GM12878 (cell line): ENCODE results near the gene SCLY. TPM values are rescaled to one million over a fixed set of nuclear protein-coding genes. Genes with fewer than 3 reads are reported as not detected.

Source experiments
- ATAC-seq: fragments of 200-7000 bp; cut with Tn5 transposase; 3 replicates; pipeline ENCODE4 v1.9.1; 2020; ENCODE audit warnings: mild to moderate bottlenecking, moderate library complexity
- BruUV-seq: library from RNA; stranded (reverse); fragments of 400-500 nt; replicated peaks from 2 replicates; lab custom pipeline; 2021; lab: Mats Ljungman, UMichigan
- CTCF ChIA-PET: fragments of 300-600 bp; sonication (Branson Sonifier 250); formaldehyde crosslinking; extraction: SDS; loops from one replicate; lab custom pipeline; 2021; ENCODE audit warnings: inconsistent platforms; lab: Yijun Ruan, JAX
- POLR2A ChIA-PET: fragments of 350-600 bp; formaldehyde crosslinking; extraction: SDS; loops from one replicate; lab custom pipeline; 2021; ENCODE audit warnings: inconsistent platforms; lab: Charles Lee
- RAD21 ChIA-PET: fragments of 300-600 bp; sonication (Branson Sonifier 250); formaldehyde crosslinking; loops from one replicate; lab custom pipeline; 2023; ENCODE audit warnings: antibody characterized with exemption; ENCODE audit not compliant: unreplicated experiment; lab: Charles Lee
- SMC1A ChIA-PET: fragments of 300-600 bp; sonication (Branson Sonifier 250); formaldehyde crosslinking; loops from one replicate; lab custom pipeline; 2023; ENCODE audit not compliant: unreplicated experiment, uncharacterized antibody; lab: Charles Lee
- DNase-seq: peaks from one replicate; pipeline ENCODE4 v3.0.0-alpha.2; 2011; ENCODE audit warnings: low read depth, low spot score
- FAIRE-seq: peaks from 3 replicates; lab custom pipeline; 2011; peaks lifted over from hg19 to GRCh38; lab: Jason Lieb, UNC
- H2AFZ ChIP-seq: 2 replicates; pipeline ENCODE4 v1.6.0; 2011; ENCODE audit warnings: low read depth, low read length, control low read depth; ENCODE audit not compliant: control insufficient read depth
- H3K27ac ChIP-seq: 2 replicates; pipeline ENCODE4 v1.5.1; 2011; ENCODE audit warnings: control low read depth; ENCODE audit not compliant: control insufficient read depth, insufficient read depth
- H3K27me3 ChIP-seq, 2 experiments: replicated peaks in 1 of 2; 2 replicates each; pipeline versions ENCODE4 v1.6.0 to v1.6.1; 2011; ENCODE audit warnings: low read length in 1 of 2; ENCODE audit not compliant: control insufficient read depth in 2 of 2, insufficient read depth in 2 of 2
- H3K36me3 ChIP-seq, 2 experiments: 2 replicates each; pipeline ENCODE4 v1.5.1; 2011; ENCODE audit warnings: low read length in 1 of 2; ENCODE audit not compliant: control insufficient read depth in 2 of 2, insufficient read depth in 2 of 2
- H3K4me1 ChIP-seq: 2 replicates; pipeline ENCODE4 v1.6.1; 2011; ENCODE audit warnings: mild to moderate bottlenecking, low read length, moderate library complexity, mixed read lengths; ENCODE audit not compliant: control insufficient read depth, insufficient read depth
- H3K4me2 ChIP-seq: 2 replicates; pipeline ENCODE4 v1.6.0; 2011; ENCODE audit warnings: control low read depth; ENCODE audit not compliant: control insufficient read depth, insufficient read depth
- H3K4me3 ChIP-seq: fragments of 200-600 bp; sonication (generic); 2 replicates; pipeline ENCODE4 v1.5.1; 2016
- H3K79me2 ChIP-seq: 2 replicates; pipeline ENCODE4 v1.6.0; 2011; ENCODE audit warnings: low read length; ENCODE audit not compliant: control insufficient read depth, insufficient read depth
- H3K9ac ChIP-seq: 2 replicates; pipeline ENCODE4 v1.8.0; 2011; ENCODE audit warnings: low read length, control low read depth, mixed read lengths; ENCODE audit not compliant: control insufficient read depth, insufficient read depth
- H3K9me3 ChIP-seq: replicated peaks from 3 replicates; pipeline ENCODE4 v1.5.1; 2011; ENCODE audit warnings: mild to moderate bottlenecking, low read length; ENCODE audit not compliant: control insufficient read depth, insufficient read depth
- H4K20me1 ChIP-seq: 2 replicates; pipeline ENCODE4 v1.6.0; 2011; ENCODE audit not compliant: control insufficient read depth, insufficient read depth
- BACH1 ChIP-seq: fragments of 450-650 bp; IDR thresholded peaks from 2 replicates; pipeline ENCODE4 v1.6.1; 2017; ENCODE audit warnings: mild to moderate bottlenecking, borderline replicate concordance
- FOXM1 ChIP-seq: IDR thresholded peaks from 2 replicates; pipeline ENCODE4 v1.6.1; 2012; ENCODE audit warnings: low read depth, mild to moderate bottlenecking, inconsistent platforms, low read length, moderate library complexity
- NFIC ChIP-seq: IDR thresholded peaks from 2 replicates; pipeline ENCODE4 v1.6.1; 2012; ENCODE audit warnings: low read depth, mild to moderate bottlenecking, inconsistent platforms, low read length, moderate library complexity
- NFYA ChIP-seq: IDR thresholded peaks from 2 replicates; pipeline ENCODE4 v1.6.1; 2011; ENCODE audit warnings: low read depth, mild to moderate bottlenecking, low read length, improper control_type of control experiment, borderline replicate concordance
- NFYB ChIP-seq: IDR thresholded peaks from 2 replicates; pipeline ENCODE4 v1.6.1; 2011; ENCODE audit warnings: low read depth, mild to moderate bottlenecking, low read length, improper control_type of control experiment, moderate library complexity; ENCODE audit not compliant: insufficient read depth
- RB1 ChIP-seq: fragments of 450-650 bp; formaldehyde crosslinking; IDR thresholded peaks from 2 replicates; pipeline ENCODE4 v1.6.1; 2017; ENCODE audit warnings: mild to moderate bottlenecking, borderline replicate concordance
- TAF1 ChIP-seq: IDR thresholded peaks from 2 replicates; pipeline ENCODE4 v1.6.1; 2011; ENCODE audit warnings: mild to moderate bottlenecking, low read depth, low read length, borderline replicate concordance
- ZZZ3 ChIP-seq: IDR thresholded peaks from 2 replicates; pipeline ENCODE4 v1.6.1; 2011; ENCODE audit warnings: low read depth; ENCODE audit not compliant: control insufficient read depth, insufficient read length
- WGBS: methylation state at CpG from one replicate; pipeline ENCODE4 v1.1.6; 2016; ENCODE audit warnings: low lambda C conversion rate; ENCODE audit not compliant: insufficient replicate concordance, insufficient coverage; ENCODE audit errors: missing lambda C conversion rate; 5-methylcytosine and 5-hydroxymethylcytosine counted together
- in situ Hi-C: fragments of 300-500 bp; cut with MboI; formaldehyde crosslinking; loops from 9 replicates; pipeline ENCODE4 v1.14.3; 2018; ENCODE audit warnings: mixed read lengths
- intact Hi-C: fragments of 100-400 bp; cut with micrococcal nuclease; formaldehyde crosslinking; loops from one replicate; pipeline ENCODE4 v1.14.2; 2022; ENCODE audit not compliant: unreplicated experiment
- polyA plus RNA-seq, 11 experiments: library from polyadenylated mRNA; depleted of rRNA in 4 of 11; unstranded in 6 of 11; stranded (reverse) in 5 of 11; fragments of >200 nt; fragmentation: Nextera tagmentation in 4 of 11; fragmentation: Illumina TruSeq in 1 of 11; extraction: Ambion mirVana in 4 of 11; extraction: Trizol in 1 of 11; gene quantifications; 1 replicate in 1 of 11; 2 replicates in 10 of 11; pipeline versions ENCODE4 v1.2.1 to v1.2.3, GENCODE V29; 2011 to 2016; ENCODE audit warnings: inconsistent platforms in 2 of 11, missing spikeins in 2 of 11, low read depth in 1 of 11
- total RNA-seq, 4 experiments: library from RNA; depleted of rRNA in 3 of 4; stranded (reverse); fragments of >200 nt in 3 of 4; fragmentation: Illumina TruSeq in 1 of 4; extraction: Trizol in 1 of 4; gene quantifications; 2 replicates each; pipeline versions ENCODE4 v1.2.1 to v1.2.3, GENCODE V29; 2013 to 2021
- TF ChIP-seq, protein P1 (sequence below): fragments of 150-350 bp; IDR thresholded peaks from 2 replicates; pipeline ENCODE4 v1.6.1; 2016; ENCODE audit warnings: low read depth, low read length
- TF ChIP-seq, protein P2 (sequence below): fragments of 450-650 bp; formaldehyde crosslinking; IDR thresholded peaks from 2 replicates; pipeline ENCODE4 v1.5.0; 2022; ENCODE audit warnings: mild to moderate bottlenecking, missing genetic modification characterization

Gene SCLY
- total and polyA plus RNA-seq, 10 of the 15 experiments (the other 5 are each of a cell fraction or from before 2014, with no cell fraction given) = 3.3 to 49.1 (median 32.3) TPM

DNA sequence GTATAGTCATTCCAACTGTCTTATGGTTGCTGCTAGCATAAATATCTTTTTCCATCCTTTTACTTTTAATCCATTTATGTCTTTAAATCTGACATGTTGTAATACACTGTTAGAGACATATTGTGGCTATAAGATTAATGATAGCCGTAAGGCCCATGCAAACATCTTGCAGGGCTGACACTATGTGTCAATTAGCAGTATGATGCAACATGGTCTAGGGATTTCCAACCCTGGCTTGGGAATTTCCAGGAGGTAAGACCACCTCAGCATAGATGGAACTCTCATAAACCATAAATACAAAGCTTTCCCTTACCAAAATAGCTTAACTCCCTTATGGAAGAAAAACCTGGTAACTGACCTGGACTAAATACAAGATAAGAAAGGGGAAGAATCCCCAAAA, 16.5 kb downstream of the SCLY start:
- peaks cover under 1% of the 10 kb centered on the region; the same call in 1 of the 3 replicates for H3K9me3 ChIP-seq
- H3K79me2 ChIP-seq = no peaks in the 10 kb centered on the region
- TF ChIP-seq NFIC = no peak
- H4K20me1 ChIP-seq = no peaks in the 10 kb centered on the region
- intact Hi-C loops (no loop called here), in situ Hi-C loops (no loop called here)
- H3K27ac ChIP-seq = no peak overlapping the region
- 100% methylated on average over 1 of the region's 1 CpG for WGBS
- no TSS peak for BruUV-seq
- peak; percentile 15; the same call in 1 of the 3 replicates for ATAC-seq
- no peak overlapping the region for H3K9ac ChIP-seq
- H3K27me3 ChIP-seq = no peaks in the 10 kb centered on the region
- no peak overlapping the region for H3K4me3 ChIP-seq
- ChIA-PET POLR2A (interaction anchor here (1.1 kb wide), 1 partner anchor 9 kb away, joined by 6 read pairs; no protein-coding TSS in a partner anchor), CTCF (interaction anchor here (0.6 to 1.1 kb wide), 2 partner anchors 52 to 98 kb away, joined by 3 to 5 read pairs; no protein-coding TSS in a partner anchor), RAD21 (interaction anchor here (1.0 to 1.4 kb wide), 5 partner anchors 9 to 57 kb away, joined by 3 to 6 read pairs (median 3); no protein-coding TSS in a partner anchor), SMC1A (no interaction called here)
- DNase-seq = no peak
- peaks cover 9 to 15% of the 10 kb centered on the region in 2 experiments for H3K36me3 ChIP-seq
- FAIRE-seq = no peak
- H3K4me1 ChIP-seq = no peaks in the 10 kb centered on the region
- no peak overlapping the region for H3K4me2 ChIP-seq
- H2AFZ ChIP-seq = no peak overlapping the region

DNA sequence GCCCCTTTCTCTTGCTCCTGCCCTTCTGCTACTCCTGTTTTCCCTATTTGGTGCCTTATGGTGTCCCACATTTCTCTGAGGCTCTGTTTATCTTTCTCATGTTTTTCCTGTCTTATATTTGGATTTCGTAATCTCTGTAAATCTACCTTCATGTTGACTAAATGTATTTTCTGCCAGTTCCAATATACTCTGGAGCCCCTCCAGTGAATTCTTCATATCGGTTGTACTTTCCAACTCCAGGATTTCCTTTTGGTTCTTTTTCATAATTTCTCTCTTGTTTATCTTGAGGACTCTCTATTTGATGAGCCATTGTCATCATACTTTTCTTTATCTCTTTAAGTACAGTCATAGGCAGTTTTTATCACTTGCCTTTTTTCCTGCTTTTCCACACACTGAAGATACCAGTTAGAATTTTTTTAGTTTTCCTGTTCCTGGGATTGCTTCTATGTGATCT, 19.1 kb downstream of the SCLY start:
- POLR2A ChIA-PET = no interaction called here
- WGBS = 96% methylated on average over 2 of the region's 2 CpGs
- RAD21 ChIA-PET = no interaction called here
- CTCF ChIA-PET = no interaction called here
- H3K9ac ChIP-seq = no peak overlapping the region
- no peak overlapping the region for H3K27ac ChIP-seq
- no peaks in the 10 kb centered on the region for H3K9me3 ChIP-seq
- ATAC-seq (no peak), DNase-seq (no peak), FAIRE-seq (no peak)
- intact Hi-C loops (no loop called here), in situ Hi-C loops (no loop called here)
- no peaks in the 10 kb centered on the region for H3K4me1 ChIP-seq
- peaks cover 18 to 25% of the 10 kb centered on the region in 2 experiments for H3K36me3 ChIP-seq
- no peak overlapping the region for H3K4me3 ChIP-seq
- H3K4me2 ChIP-seq = no peak overlapping the region
- SMC1A ChIA-PET = no interaction called here
- BruUV-seq = no TSS peak
- H2AFZ ChIP-seq = no peak overlapping the region
- H4K20me1 ChIP-seq = no peaks in the 10 kb centered on the region
- no peaks in the 10 kb centered on the region for H3K27me3 ChIP-seq
- H3K79me2 ChIP-seq = no peaks in the 10 kb centered on the region
- TF ChIP-seq NFYA (no peak), ZZZ3 (no peak), TAF1 (no peak), FOXM1 (no peak), RB1 (no peak), BACH1 (no peak), NFYB (no peak)
- TF ChIP-seq, protein P1, sequence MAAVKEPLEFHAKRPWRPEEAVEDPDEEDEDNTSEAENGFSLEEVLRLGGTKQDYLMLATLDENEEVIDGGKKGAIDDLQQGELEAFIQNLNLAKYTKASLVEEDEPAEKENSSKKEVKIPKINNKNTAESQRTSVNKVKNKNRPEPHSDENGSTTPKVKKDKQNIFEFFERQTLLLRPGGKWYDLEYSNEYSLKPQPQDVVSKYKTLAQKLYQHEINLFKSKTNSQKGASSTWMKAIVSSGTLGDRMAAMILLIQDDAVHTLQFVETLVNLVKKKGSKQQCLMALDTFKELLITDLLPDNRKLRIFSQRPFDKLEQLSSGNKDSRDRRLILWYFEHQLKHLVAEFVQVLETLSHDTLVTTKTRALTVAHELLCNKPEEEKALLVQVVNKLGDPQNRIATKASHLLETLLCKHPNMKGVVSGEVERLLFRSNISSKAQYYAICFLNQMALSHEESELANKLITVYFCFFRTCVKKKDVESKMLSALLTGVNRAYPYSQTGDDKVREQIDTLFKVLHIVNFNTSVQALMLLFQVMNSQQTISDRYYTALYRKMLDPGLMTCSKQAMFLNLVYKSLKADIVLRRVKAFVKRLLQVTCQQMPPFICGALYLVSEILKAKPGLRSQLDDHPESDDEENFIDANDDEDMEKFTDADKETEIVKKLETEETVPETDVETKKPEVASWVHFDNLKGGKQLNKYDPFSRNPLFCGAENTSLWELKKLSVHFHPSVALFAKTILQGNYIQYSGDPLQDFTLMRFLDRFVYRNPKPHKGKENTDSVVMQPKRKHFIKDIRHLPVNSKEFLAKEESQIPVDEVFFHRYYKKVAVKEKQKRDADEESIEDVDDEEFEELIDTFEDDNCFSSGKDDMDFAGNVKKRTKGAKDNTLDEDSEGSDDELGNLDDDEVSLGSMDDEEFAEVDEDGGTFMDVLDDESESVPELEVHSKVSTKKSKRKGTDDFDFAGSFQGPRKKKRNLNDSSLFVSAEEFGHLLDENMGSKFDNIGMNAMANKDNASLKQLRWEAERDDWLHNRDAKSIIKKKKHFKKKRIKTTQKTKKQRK = no peak
- TF ChIP-seq, protein P2, sequence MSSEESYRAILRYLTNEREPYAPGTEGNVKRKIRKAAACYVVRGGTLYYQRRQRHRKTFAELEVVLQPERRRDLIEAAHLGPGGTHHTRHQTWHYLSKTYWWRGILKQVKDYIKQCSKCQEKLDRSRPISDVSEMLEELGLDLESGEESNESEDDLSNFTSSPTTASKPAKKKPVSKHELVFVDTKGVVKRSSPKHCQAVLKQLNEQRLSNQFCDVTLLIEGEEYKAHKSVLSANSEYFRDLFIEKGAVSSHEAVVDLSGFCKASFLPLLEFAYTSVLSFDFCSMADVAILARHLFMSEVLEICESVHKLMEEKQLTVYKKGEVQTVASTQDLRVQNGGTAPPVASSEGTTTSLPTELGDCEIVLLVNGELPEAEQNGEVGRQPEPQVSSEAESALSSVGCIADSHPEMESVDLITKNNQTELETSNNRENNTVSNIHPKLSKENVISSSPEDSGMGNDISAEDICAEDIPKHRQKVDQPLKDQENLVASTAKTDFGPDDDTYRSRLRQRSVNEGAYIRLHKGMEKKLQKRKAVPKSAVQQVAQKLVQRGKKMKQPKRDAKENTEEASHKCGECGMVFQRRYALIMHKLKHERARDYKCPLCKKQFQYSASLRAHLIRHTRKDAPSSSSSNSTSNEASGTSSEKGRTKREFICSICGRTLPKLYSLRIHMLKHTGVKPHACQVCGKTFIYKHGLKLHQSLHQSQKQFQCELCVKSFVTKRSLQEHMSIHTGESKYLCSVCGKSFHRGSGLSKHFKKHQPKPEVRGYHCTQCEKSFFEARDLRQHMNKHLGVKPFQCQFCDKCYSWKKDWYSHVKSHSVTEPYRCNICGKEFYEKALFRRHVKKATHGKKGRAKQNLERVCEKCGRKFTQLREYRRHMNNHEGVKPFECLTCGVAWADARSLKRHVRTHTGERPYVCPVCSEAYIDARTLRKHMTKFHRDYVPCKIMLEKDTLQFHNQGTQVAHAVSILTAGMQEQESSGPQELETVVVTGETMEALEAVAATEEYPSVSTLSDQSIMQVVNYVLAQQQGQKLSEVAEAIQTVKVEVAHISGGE (CRISPR knock-in tag) = no peak
